ENCODE data around the gene ZNF536. TPM values are rescaled to one million over a fixed set of nuclear protein-coding genes. Genes with fewer than 3 reads are reported as not detected.
A peak's percentile ranks its signal among the peaks of the same experiment; 100 is the strongest.

Gene ZNF536
- total and polyA plus RNA-seq, 2 donors: 4.9 to 34.4 TPM

GRCh38 chr19:30363073-30363472 is 9.1 kb upstream of the ZNF536 start:
- 94% methylated on average over 11 of the region's 11 CpGs for WGBS
- Histone ChIP-seq H3K4me3 (ENCODE audit: low read depth, low read length) (no peak overlapping the region), H3K36me3 (ENCODE audit: insufficient read depth) (no peaks in the 10 kb centered on the region), H3K27ac (ENCODE audit: low read depth) (no peak overlapping the region), H3K4me1 (ENCODE audit: insufficient read depth) (no peaks in the 10 kb centered on the region)
- no peak for DNase-seq (ENCODE audit: extremely low spot score)

GRCh38 chr19:30364866-30365800 is 7.1 kb upstream of the ZNF536 start:
- Histone ChIP-seq H3K36me3 (ENCODE audit: insufficient read depth) (no peaks in the 10 kb centered on the region), H3K4me3 (ENCODE audit: low read depth, low read length) (no peak overlapping the region), H3K4me1 (ENCODE audit: insufficient read depth) (no peaks in the 10 kb centered on the region), H3K27ac (ENCODE audit: low read depth) (peak overlapping the region; percentile 7)
- 59% methylated on average over 10 of the region's 10 CpGs for WGBS
- DNase-seq (ENCODE audit: extremely low spot score): no peak

GRCh38 chr19:30366282-30366681 is 5.9 kb upstream of the ZNF536 start:
- no peak overlapping the region for H3K27ac ChIP-seq (ENCODE audit: low read depth)
- H3K4me1 ChIP-seq (ENCODE audit: insufficient read depth): no peaks in the 10 kb centered on the region
- H3K36me3 ChIP-seq (ENCODE audit: insufficient read depth): no peaks in the 10 kb centered on the region
- no peak overlapping the region for H3K4me3 ChIP-seq (ENCODE audit: low read depth, low read length)
- no peak for DNase-seq (ENCODE audit: extremely low spot score)
- 28% methylated on average over 1 of the region's 1 CpG for WGBS

- Histone ChIP-seq H3K4me1 (ENCODE audit: insufficient read depth) (no peaks in the 10 kb centered on the region), H3K4me3 (ENCODE audit: low read depth, low read length) (no peak overlapping the region), H3K36me3 (ENCODE audit: insufficient read depth) (no peaks in the 10 kb centered on the region), H3K27ac (ENCODE audit: low read depth) (no peak overlapping the region)
- DNase-seq (ENCODE audit: extremely low spot score): no peak
- 77% methylated on average over 7 of the region's 7 CpGs for WGBS
These were observed 5.2 kb upstream of the ZNF536 start for GRCh38 chr19:30367006-30367405.

- Histone ChIP-seq H3K4me1 (ENCODE audit: insufficient read depth) (no peaks in the 10 kb centered on the region), H3K27ac (ENCODE audit: low read depth) (no peak overlapping the region), H3K4me3 (ENCODE audit: low read depth, low read length) (no peak overlapping the region), H3K36me3 (ENCODE audit: insufficient read depth) (no peaks in the 10 kb centered on the region)
- WGBS: 95% methylated on average over 9 of the region's 9 CpGs
- DNase-seq (ENCODE audit: extremely low spot score): no peak
These were observed 4.8 kb upstream of the ZNF536 start for GRCh38 chr19:30367421-30367820.

GRCh38 chr19:30369833-30370232 is 2.4 kb upstream of the ZNF536 start:
- no peak overlapping the region for H3K4me3 ChIP-seq (ENCODE audit: low read depth, low read length)
- no peak overlapping the region for H3K27ac ChIP-seq (ENCODE audit: low read depth)
- H3K4me1 ChIP-seq (ENCODE audit: insufficient read depth): no peaks in the 10 kb centered on the region
- DNase-seq (ENCODE audit: extremely low spot score): no peak
- 76% methylated on average over 6 of the region's 6 CpGs for WGBS
- no peaks in the 10 kb centered on the region for H3K36me3 ChIP-seq (ENCODE audit: insufficient read depth)

- Histone ChIP-seq H3K4me1 (ENCODE audit: insufficient read depth) (no peaks in the 10 kb centered on the region), H3K4me3 (ENCODE audit: low read depth, low read length) (no peak overlapping the region), H3K27ac (ENCODE audit: low read depth) (no peak overlapping the region), H3K36me3 (ENCODE audit: insufficient read depth) (no peaks in the 10 kb centered on the region)
- DNase-seq (ENCODE audit: extremely low spot score): no peak
- 83% methylated on average over 6 of the region's 6 CpGs for WGBS
These were observed 885 bp upstream of the ZNF536 start for GRCh38 chr19:30371161-30371836.

- 54% methylated on average over 17 of the region's 17 CpGs for WGBS
- DNase-seq (ENCODE audit: extremely low spot score): no peak
- no peak overlapping the region for H3K4me3 ChIP-seq (ENCODE audit: low read depth, low read length)
These were observed 1.4 kb downstream of the ZNF536 start for GRCh38 chr19:30373593-30373992.

GRCh38 chr19:30374539-30374864 is 2.3 kb downstream of the ZNF536 start:
- no peak overlapping the region for H3K27ac ChIP-seq (ENCODE audit: low read depth)
- no peak for DNase-seq (ENCODE audit: extremely low spot score)
- 16% methylated on average over 21 of the region's 21 CpGs for WGBS
- no peaks in the 10 kb centered on the region for H3K4me1 ChIP-seq (ENCODE audit: insufficient read depth)
- H3K36me3 ChIP-seq (ENCODE audit: insufficient read depth): no peaks in the 10 kb centered on the region
- peak overlapping the region; percentile 47 for H3K4me3 ChIP-seq (ENCODE audit: low read depth, low read length)

More at GRCh38 chr19:30373593-30373992, 1.4 kb downstream of the ZNF536 start:
- Histone ChIP-seq H3K36me3 (ENCODE audit: insufficient read depth) (no peaks in the 10 kb centered on the region), H3K4me1 (ENCODE audit: insufficient read depth) (no peaks in the 10 kb centered on the region), H3K27ac (ENCODE audit: low read depth) (no peak overlapping the region)

GRCh38 chr19:30374865-30375552 is 2.8 kb downstream of the ZNF536 start:
- no peak overlapping the region for H3K27ac ChIP-seq (ENCODE audit: low read depth)
- no peaks in the 10 kb centered on the region for H3K36me3 ChIP-seq (ENCODE audit: insufficient read depth)
- H3K4me3 ChIP-seq (ENCODE audit: low read depth, low read length): peak overlapping the region; percentile 47
- no peak for DNase-seq (ENCODE audit: extremely low spot score)
- no peaks in the 10 kb centered on the region for H3K4me1 ChIP-seq (ENCODE audit: insufficient read depth)
- WGBS: 2% methylated on average over 85 of the region's 85 CpGs

GRCh38 chr19:30375553-30376031 is 3.4 kb downstream of the ZNF536 start:
- 74% methylated on average over 23 of the region's 23 CpGs for WGBS
- no peaks in the 10 kb centered on the region for H3K4me1 ChIP-seq (ENCODE audit: insufficient read depth)
- H3K4me3 ChIP-seq (ENCODE audit: low read depth, low read length): peak overlapping the region; percentile 47
- no peak overlapping the region for H3K27ac ChIP-seq (ENCODE audit: low read depth)
- DNase-seq (ENCODE audit: extremely low spot score): no peak
- H3K36me3 ChIP-seq (ENCODE audit: insufficient read depth): no peaks in the 10 kb centered on the region

- 76% methylated on average over 4 of the region's 4 CpGs for WGBS
- DNase-seq (ENCODE audit: extremely low spot score): no peak
- Histone ChIP-seq H3K4me1 (ENCODE audit: insufficient read depth) (no peaks in the 10 kb centered on the region), H3K27ac (ENCODE audit: low read depth) (no peak overlapping the region), H3K36me3 (ENCODE audit: insufficient read depth) (no peaks in the 10 kb centered on the region), H3K4me3 (ENCODE audit: low read depth, low read length) (no peak overlapping the region)
These were observed 4.1 kb downstream of the ZNF536 start for GRCh38 chr19:30376272-30376671.

GRCh38 chr19:30376826-30377425 is 4.7 kb downstream of the ZNF536 start:
- WGBS: 96% methylated on average over 15 of the region's 15 CpGs
- no peaks in the 10 kb centered on the region for H3K36me3 ChIP-seq (ENCODE audit: insufficient read depth)
- H3K4me1 ChIP-seq (ENCODE audit: insufficient read depth): no peaks in the 10 kb centered on the region
- DNase-seq (ENCODE audit: extremely low spot score): no peak
- no peak overlapping the region for H3K27ac ChIP-seq (ENCODE audit: low read depth)
- H3K4me3 ChIP-seq (ENCODE audit: low read depth, low read length): no peak overlapping the region

Data from urinary bladder (tissue), 4 donors.